DMS114 treated with DMSO at 0.1 percent for 48 hours (cell line): ENCODE results near the gene SLC35F3.
A peak's percentile ranks its signal among the peaks of the same experiment; 100 is the strongest.

Source experiments
- DNase-seq: peaks from one replicate; lab custom pipeline; 2025; ENCODE audit not compliant: unreplicated experiment; lab: John Stamatoyannopoulos, UW

Gene SLC35F3

GRCh38 chr1:234022302-234022701 lies 117.8 kb downstream of the SLC35F3 start:
- no peak for DNase-seq

GRCh38 chr1:234039603-234040002 lies 135.1 kb downstream of the SLC35F3 start:
- DNase-seq = no peak

GRCh38 chr1:234040446-234041317 lies 136.2 kb downstream of the SLC35F3 start:
- DNase-seq = no peak

- DNase-seq = no peak
Observed at GRCh38 chr1:234044079-234044478, 139.6 kb downstream of the SLC35F3 start.

GRCh38 chr1:234047123-234047522 lies 142.6 kb downstream of the SLC35F3 start:
- DNase-seq = no peak

GRCh38 chr1:234062166-234062565 lies 157.7 kb downstream of the SLC35F3 start:
- no peak for DNase-seq

GRCh38 chr1:234065794-234066447 lies 161.4 kb downstream of the SLC35F3 start:
- peak; percentile 61 for DNase-seq

- no peak for DNase-seq
Observed at GRCh38 chr1:234067581-234068337, 163.3 kb downstream of the SLC35F3 start.

GRCh38 chr1:234069760-234070159 lies 165.3 kb downstream of the SLC35F3 start:
- DNase-seq = peak; percentile 14

- DNase-seq = no peak
Observed at GRCh38 chr1:234072793-234073192, 168.3 kb downstream of the SLC35F3 start.

GRCh38 chr1:234078143-234078542 lies 173.7 kb downstream of the SLC35F3 start:
- no peak for DNase-seq

GRCh38 chr1:234079896-234080295 lies 175.4 kb downstream of the SLC35F3 start:
- DNase-seq = no peak

- no peak for DNase-seq
Observed at GRCh38 chr1:234083460-234083859, 179.0 kb downstream of the SLC35F3 start.

- DNase-seq = no peak
Observed at GRCh38 chr1:234089396-234089795, 184.9 kb downstream of the SLC35F3 start.

- no peak for DNase-seq
Observed at GRCh38 chr1:234090212-234091064, 186.0 kb downstream of the SLC35F3 start.

- no peak for DNase-seq
Observed at GRCh38 chr1:234091065-234091401, 186.6 kb downstream of the SLC35F3 start.

GRCh38 chr1:234091876-234092275 lies 187.4 kb downstream of the SLC35F3 start:
- DNase-seq = no peak

- no peak for DNase-seq
Observed at GRCh38 chr1:234093107-234093506, 188.6 kb downstream of the SLC35F3 start.

GRCh38 chr1:234093741-234094140 lies 189.3 kb downstream of the SLC35F3 start:
- no peak for DNase-seq

GRCh38 chr1:234094172-234094571 lies 189.7 kb downstream of the SLC35F3 start:
- no peak for DNase-seq
